HL-60 (cell line): ENCODE results near the gene ATP10A.

Source experiments
- DNase-seq, 2 experiments: peaks; one replicate each; pipeline ENCODE4 v3.0.0-alpha.2; 2010 to 2020; ENCODE audit warnings: low read depth in 1 of 2, low spot score in 1 of 2
- H3K27ac ChIP-seq: fragments of 250-450 bp; sonication (Bioruptor Pico); replicated peaks from 2 replicates; pipeline ENCODE4 v1.5.1; 2020; ENCODE audit warnings: mild to moderate bottlenecking, moderate library complexity
- H3K27me3 ChIP-seq: fragments of 250-450 bp; sonication (Bioruptor Pico); 2 replicates; pipeline ENCODE4 v1.5.1; 2021; ENCODE audit warnings: mild to moderate bottlenecking, moderate library complexity; ENCODE audit not compliant: insufficient read depth, poor library complexity, severe bottlenecking
- H3K4me3 ChIP-seq: replicated peaks from 2 replicates; pipeline ENCODE4 v1.5.1; 2011; ENCODE audit warnings: mild to moderate bottlenecking, control low read depth, low read length; ENCODE audit not compliant: insufficient read depth
- GABPA ChIP-seq: IDR thresholded peaks from 2 replicates; pipeline ENCODE4 v1.6.1; 2012; ENCODE audit warnings: low read depth
- POLR2AphosphoS5 ChIP-seq: IDR thresholded peaks from 2 replicates; pipeline ENCODE4 v1.6.1; 2012; ENCODE audit warnings: low read depth
- REST ChIP-seq: IDR thresholded peaks from 2 replicates; pipeline ENCODE4 v1.6.1; 2012; ENCODE audit warnings: low read depth; ENCODE audit not compliant: insufficient replicate concordance
- SPI1 ChIP-seq: IDR thresholded peaks from 2 replicates; pipeline ENCODE4 v1.6.1; 2012; ENCODE audit warnings: low read depth, mild to moderate bottlenecking, borderline replicate concordance
- TF ChIP-seq, protein P1 (sequence below): IDR thresholded peaks from one replicate; pipeline ENCODE4 v1.5.1; 2011; ENCODE audit warnings: low read length, control low read depth, inconsistent platforms; ENCODE audit not compliant: insufficient read depth

The ATP10A gene

GRCh38 chr15:25770031-25770430, 93.1 kb downstream of the ATP10A start:
- DNase-seq = no peak

GRCh38 chr15:25768271-25768670, 94.9 kb downstream of the ATP10A start:
- DNase-seq = no peak
- no peak overlapping the region for H3K27ac ChIP-seq
- H3K4me3 ChIP-seq = no peak overlapping the region
- H3K27me3 ChIP-seq = no peaks in the 10 kb centered on the region
- no peak for TF ChIP-seq REST
- TF ChIP-seq POLR2AphosphoS5 = no peak
- TF ChIP-seq, protein P1, sequence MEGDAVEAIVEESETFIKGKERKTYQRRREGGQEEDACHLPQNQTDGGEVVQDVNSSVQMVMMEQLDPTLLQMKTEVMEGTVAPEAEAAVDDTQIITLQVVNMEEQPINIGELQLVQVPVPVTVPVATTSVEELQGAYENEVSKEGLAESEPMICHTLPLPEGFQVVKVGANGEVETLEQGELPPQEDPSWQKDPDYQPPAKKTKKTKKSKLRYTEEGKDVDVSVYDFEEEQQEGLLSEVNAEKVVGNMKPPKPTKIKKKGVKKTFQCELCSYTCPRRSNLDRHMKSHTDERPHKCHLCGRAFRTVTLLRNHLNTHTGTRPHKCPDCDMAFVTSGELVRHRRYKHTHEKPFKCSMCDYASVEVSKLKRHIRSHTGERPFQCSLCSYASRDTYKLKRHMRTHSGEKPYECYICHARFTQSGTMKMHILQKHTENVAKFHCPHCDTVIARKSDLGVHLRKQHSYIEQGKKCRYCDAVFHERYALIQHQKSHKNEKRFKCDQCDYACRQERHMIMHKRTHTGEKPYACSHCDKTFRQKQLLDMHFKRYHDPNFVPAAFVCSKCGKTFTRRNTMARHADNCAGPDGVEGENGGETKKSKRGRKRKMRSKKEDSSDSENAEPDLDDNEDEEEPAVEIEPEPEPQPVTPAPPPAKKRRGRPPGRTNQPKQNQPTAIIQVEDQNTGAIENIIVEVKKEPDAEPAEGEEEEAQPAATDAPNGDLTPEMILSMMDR = no peak
- no peak for TF ChIP-seq SPI1
- no peak for TF ChIP-seq GABPA

More at GRCh38 chr15:25770031-25770430, 93.1 kb downstream of the ATP10A start:
- H3K4me3 ChIP-seq = no peak overlapping the region
- no peaks in the 10 kb centered on the region for H3K27me3 ChIP-seq
- H3K27ac ChIP-seq = no peak overlapping the region
- TF ChIP-seq POLR2AphosphoS5 = no peak
- TF ChIP-seq GABPA = no peak
- TF ChIP-seq, protein P1 = no peak
- TF ChIP-seq REST = no peak

DNA sequence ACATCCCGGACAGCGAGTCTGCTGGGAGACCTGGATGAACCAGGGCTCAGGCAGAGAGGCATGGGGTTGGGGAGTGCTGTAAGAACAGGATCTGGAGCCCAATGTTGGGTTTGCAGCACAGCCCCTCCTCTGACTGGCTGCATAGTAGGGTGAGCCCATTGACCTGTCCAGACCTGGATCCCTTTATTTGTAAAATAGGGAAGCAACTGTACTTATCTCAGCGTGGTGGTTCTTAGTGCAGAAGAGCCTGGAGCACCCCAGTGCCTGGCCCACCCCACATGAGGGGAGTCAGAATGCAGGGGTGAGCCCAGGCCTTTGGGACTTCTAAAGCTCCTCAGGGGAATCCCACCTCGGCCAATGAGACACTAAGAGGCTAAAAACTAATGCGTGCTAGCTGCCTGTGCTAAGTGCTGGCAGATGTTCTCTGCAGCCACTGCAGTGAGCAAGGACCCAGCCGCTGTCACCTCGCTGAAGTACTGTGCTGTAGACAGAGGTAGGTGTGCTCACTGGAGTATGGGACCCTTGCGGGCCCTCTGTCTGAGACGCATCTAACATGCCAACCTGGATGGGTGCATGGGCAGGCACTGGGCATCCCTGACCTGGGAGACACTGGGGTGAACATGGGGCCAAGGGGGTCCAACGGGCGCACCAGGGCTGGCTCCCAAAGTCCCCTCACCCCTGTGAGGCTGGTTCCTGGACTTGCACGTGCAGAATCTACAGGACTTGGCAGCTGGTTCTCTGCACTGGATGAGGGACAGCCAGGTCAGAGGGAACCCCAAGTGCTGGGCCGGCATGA, 95.6 kb downstream of the ATP10A start:
- Histone ChIP-seq H3K4me3 (no peak overlapping the region), H3K27me3 (no peaks in the 10 kb centered on the region), H3K27ac (no peak overlapping the region)
- no peak for DNase-seq
- no peak for TF ChIP-seq REST
- no peak for TF ChIP-seq SPI1
- no peak for TF ChIP-seq GABPA
- TF ChIP-seq POLR2AphosphoS5 = no peak
- TF ChIP-seq, protein P1 = no peak
